Hippocampal formation (tissue), 2 donors: ENCODE measurements around the gene JARID2.

ENCODE experiments used
- DNase-seq, 2 donors: peaks; one replicate each; lab custom pipeline; 2025; lab: John Stamatoyannopoulos, UW

The JARID2 gene

DNA sequence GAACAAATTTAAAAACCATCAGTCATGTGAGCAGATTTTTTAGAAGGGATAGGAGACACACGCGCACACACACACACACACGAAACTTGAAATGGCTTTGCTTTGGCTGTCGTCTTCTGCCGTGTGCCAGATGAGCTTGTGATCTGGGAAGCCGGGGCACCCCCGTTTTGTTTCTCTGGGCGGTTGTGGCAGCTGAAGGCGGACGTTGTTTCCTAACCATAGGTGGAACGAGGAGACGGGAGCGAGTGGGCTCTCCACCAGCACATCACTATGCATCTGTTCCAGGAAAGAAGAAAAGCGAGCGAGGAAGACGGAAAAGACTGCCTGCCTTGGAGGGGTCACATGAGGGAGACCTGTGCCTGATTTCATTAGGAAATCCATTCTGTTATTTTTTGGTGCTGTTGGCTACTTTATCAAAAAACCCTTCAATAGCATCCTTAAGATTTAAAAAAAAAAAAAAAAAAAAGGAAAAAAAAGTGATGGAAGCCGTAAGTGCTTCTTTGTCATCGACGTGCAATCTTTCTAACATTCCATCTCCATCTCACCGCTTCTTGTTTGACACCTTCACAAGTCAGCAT is 274.8 kb downstream of the JARID2 start:
- DNase-seq = no peak

DNA sequence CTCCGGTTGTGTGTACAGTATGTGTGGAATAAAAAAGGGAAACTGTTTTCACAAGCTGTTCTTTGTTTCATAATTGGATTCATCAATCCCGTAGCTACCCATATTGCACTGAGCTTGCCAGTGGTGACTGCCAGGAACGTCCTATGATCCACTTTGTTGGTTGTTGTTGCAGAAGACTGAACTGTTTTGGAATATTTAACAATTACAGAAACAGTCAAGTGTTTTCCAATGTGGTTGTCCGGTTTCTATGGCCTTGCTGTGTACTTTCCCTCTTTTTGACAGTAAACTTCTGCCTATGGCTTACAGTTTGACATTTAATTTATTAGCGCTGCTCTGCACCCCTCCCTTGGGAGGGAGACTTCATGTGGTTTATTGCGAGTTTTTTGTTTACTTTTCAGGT is 275.7 kb downstream of the JARID2 start:
- peak in 1 of 2 donors; percentile 54 for DNase-seq

DNA sequence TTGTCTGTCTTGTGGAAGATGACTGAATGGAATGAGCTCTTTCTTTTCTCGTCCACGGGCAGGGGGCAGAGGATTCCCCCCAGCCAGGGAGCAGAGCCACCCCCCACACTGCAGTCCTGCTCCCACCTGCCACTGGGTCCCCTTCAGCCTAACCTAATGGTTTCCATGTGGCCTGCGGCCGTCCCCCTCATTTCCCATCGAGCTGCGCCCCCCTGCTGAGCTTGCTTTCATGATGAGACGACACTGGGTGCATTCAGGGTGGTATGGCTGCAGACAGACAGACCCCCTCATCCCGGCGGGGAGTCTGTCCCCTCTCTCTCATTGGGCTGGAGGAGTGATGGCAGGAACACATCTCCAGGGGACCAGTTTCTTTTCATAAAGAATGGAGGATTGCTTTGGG is 276.2 kb downstream of the JARID2 start:
- DNase-seq = no peak

DNA sequence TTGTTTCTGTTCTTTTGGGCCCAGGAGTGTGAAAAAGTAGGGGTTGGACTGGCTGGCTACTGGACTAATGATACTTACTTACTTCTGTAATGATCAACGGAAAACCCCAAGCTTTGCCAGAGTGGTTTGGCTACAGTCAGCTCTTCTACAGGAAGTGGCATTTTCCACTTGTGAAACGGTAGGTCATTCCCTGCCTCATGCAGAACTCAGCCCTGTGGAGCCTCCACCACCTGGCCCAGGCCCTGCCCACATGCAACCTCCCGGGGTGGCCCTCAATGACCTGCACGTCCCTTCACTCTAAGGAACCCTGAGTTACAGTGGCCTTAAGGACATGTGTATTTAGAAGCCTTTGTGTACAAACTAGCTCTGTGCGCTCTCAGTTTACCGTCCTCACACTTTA is 276.6 kb downstream of the JARID2 start:
- DNase-seq = no peak

DNA sequence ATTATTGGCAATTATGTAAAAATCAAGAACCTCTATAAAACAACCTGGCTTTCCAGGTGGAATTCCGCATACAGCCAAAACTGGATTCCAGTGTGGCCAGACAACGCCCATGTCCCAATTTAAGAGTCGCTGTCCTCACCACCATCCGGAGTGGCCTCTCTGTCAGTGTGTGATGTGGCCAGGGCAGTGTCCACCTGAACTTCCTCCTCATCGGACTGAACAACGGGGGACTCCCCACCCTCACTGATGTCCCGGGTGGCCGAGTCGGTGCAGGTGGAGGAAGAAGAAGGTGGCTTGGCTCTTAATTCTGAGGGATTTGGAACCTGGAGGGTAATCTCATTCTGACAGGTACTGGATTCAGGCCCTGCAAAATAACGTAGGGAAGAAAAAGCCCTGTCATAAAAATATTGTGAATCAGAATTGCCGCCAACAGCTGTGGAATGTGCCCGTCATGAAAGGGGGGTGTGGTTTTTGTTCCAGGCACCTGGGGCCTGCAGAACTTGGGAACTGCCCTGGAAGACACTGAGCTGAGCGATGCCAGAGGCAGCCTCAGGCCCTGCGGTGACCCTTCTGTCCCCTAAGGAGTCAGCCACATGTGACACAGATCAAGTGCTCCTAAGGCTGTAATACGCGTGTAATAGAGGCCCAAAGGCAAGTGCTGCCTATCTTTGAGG is 277.1 kb downstream of the JARID2 start:
- DNase-seq = no peak

DNA sequence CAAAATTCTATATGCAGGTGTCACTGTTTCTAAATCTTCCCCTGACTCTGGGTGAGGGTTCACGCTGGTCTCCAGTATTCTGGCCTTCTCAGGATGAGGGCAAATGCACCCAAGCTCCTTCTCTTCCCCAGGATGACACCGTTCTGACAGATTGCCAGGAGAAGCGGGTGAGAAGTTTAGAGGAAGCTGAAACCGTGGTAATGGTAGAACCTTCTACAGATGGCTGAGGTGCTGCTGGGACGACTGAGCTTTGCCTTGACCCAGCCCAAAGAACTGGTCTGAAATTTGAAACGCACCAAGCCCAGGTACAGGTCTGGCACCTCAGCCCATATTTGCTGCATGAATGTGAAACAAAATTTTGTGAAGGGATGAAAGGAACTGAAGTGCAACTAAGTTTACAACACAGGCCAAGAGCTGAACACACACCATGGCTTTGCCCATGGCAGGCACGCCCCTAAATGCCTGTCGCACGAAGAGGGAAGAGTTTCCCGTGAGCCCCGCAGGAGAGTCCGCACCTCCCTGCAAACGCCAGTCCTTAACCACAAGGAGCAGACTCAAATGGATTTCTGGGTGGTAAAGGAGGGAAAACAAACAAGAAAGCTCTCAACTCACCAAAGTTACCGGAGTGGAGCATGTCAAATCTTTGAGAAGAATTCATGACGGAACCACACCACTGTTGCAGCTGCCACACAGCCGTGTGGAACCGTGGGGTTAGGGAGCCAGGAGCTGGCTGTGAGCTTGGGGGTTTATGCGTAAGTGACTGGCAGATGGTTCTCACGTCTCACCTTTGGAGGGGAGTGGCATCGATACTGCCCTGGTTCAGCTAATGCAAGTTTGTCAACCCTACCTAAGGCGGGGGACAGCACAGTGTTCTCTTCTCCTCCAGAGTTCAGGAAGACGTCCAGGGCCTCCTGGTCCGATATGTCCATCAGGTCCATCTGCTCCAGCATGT is 278.1 kb downstream of the JARID2 start:
- DNase-seq = no peak

DNA sequence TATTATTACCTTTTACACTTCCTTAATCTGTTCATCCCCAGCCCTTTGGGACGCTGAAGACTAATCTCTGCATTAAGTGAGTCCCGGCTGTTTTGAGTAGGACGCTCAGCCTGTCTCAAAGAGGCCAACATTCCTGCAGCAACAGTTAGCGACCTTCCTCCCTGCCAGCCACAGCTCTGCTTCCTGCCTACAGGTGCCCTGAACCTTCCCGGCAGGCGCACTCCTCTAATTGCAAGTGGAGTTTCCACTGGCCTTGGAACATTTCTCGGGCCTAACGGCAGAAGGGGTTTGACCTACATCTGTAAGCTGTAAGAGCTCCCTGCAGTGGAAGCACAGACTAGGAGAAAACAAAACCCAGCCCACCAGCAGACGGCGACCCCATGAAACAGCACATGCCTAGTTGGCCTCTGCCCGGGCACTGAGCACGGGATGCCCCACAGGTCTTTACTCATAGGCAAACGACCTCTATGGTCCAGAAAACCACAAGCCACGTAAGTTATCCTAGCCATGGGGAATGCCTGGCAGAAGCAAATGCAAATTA is 279.1 kb downstream of the JARID2 start:
- no peak for DNase-seq

DNA sequence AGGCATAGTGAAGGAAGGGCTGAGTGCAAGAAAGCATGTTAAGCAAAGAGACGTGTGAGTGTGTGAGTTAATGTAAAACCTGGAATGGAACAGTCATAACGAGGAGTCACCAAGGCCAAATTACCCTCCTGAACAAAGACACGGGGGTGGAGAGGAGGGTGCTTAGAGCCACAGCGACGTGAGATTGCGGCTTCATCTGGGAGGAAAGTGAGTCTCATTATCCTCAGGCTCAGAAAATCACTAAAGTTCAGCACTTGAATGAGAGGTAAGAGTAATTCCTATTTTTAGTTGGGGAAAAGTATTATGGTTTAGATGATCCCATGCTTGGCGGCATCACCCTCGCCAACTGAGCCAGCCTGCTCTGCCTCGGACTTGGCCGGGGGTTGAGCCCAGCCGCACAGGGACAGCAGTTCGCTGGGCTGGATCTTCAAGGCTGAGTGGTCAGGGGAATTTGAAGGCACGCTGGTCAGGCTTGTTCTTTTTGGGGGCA is 280.4 kb downstream of the JARID2 start:
- no peak for DNase-seq

DNA sequence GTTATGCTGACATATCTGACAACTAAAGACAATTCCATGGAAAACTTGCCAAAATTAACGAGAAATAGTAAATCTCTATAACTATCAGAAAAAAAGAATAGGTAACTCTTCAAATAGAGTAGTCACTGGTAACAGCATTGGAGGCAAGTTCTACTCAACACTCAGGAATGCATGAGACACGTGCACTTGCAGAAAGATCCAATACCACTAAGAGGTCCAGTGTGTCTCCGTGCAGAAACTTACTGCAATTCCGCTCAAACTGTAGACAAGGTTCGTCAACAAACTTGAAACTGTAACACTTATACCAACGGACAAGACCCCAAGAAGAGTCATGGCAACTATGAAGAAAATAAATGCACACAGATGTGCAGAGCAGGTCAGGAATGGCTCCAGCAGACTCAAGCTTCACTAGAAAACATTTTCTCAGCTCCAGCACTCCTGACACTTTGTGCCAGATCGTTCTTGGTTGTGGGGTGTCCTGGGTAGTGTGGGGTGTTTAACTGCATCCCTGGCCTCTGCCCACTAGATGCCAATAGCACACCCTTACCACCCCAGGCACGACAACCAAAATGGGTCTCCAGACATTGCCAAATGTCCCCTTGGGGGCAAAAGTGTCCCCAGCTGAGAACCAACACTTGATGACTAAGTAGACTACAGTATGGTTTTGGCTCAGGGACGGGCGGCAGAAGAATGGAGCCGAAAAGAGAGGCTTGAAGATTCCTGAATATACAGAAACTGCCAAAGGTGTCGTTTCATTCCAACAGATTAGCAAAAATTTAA is 282.2 kb downstream of the JARID2 start:
- DNase-seq = no peak

DNA sequence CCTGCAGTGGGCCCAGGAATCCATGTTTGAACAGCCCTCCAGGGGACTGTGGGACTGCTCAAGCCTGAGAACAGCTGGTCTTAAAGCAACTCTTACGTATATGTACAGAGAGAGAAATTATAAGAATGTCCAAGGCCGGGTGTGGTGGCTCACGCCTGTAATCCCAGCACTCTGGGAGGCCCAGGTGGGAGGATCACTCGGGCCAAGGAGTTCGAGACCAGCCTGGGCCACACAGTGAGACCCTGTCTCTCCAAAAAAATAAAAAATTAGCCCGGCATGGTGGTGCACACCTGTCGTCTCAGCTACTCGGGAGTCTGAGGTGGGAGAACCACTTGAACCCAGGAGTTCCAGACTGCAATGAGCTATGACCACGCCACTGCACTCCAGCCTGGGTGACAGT is 283.0 kb downstream of the JARID2 start:
- DNase-seq = no peak

DNA sequence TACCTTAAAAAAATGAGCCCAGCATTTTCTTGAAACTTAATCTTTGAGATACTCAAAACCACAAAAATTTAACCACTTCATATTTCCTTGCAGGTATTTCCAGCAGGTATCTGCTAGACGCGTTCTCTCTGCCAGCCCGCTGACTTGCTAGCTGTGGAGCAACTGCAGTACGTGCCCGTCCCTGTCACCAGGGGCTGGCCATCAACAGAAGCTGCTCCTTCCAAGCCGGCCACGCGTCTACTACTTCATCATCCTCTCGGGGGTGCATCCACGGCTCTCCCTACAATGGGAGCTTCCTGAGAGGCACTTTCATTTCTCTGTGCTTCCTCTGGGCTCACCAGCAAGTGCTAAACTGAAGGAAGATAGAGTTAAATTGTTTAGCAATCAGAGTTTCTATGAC is 284.5 kb downstream of the JARID2 start:
- no peak for DNase-seq

DNA sequence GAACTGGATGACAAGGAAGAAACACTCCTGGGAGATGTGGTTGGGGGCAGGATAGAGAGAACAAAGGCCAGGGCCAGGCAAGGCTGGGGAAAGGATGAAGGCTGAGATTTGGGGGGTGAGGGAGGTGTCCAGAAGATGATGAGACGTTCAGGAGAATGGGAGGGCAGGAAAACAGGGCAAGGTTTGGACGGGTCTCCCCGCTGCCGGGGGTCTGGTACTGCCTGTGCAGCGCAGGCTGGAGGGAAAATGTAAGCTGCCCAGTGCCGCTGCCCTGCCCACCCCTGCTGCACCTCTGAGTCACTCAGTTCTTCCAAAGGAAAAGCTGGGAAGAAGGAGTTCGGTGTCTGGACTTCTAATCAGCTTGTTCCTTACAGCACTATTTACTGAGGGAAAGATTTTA is 286.1 kb downstream of the JARID2 start:
- DNase-seq = no peak

DNA sequence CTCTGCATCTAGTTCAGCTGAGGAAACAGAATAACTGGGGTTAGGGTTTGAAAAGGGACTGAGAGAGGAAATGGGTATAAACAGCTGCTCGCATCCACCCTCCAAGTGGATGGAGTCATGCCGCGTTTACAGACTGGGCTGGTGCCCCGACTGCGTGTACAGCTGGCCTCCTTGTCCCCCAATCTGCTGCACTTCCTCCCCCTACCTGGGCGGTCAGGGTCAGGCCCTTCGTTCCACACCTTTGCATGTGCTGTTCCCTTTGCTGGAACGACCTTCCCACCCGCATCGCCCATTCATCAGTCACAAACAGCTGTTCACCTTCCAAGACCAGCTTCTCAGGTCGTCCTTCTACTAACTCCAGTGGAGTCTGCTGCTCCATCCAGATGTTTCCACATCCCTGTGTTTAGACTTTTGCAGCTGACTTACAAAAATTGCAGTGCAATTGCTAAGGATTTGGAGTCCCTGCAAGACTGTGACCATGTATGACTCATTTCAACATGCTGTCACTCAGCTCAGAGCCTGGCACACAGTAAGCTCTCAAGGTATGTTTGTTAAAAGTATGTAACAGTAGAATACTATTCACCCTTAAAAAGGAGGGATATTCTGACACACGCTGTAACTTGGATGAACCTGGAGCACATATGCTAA is 287.6 kb downstream of the JARID2 start:
- no peak for DNase-seq

DNA sequence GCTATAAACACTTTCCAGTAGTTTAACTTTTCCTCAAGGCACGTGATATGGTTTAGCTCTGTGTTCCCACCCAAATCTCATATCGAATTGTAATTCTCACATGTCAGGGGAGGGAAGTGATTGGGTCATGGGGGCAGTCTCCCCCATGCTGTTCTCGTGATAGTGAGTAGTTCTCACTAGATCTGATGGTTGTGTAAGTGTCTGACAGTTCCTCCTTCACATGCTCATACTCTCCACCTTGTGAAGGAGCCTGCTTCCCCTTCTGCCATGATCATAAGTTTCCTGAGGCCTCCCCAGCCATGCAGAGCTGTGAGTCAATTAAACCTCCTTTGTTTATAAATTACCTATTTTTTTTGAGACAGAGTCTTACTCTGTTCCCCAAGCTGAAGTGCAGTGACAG is 289.1 kb downstream of the JARID2 start:
- DNase-seq = no peak

DNA sequence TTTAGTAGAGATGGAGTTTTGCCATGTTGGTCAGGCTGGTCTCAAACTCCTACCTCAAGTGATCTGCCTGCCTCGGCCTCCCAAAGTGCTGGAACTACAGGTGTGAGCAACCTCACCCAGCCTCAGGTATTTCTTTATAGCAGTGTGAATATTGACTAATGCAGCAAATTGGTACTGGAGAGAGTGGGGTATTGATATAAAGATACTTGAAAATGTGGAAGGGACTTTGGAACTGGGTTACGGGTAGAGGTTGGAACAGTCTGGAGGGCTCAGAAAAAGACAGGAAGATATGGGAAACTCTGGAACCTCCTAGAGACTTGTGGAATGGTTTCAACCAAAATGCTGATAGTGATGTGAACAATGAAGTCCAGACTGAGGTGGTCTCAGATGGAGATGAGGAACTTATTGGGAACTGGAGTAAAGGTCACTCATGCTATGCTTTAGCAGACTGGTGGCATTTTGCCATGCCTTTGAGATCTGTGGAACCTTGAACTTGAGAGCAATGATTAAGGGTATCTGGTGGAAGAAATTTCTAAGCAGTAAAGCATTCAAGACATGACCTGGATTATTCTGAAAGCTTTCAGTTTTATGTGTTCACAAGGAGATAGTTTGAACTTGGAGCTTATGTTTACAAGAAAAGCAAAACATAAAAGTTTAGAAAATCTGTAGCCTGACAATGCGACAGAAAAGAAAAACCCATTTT is 289.8 kb downstream of the JARID2 start:
- DNase-seq = no peak

DNA sequence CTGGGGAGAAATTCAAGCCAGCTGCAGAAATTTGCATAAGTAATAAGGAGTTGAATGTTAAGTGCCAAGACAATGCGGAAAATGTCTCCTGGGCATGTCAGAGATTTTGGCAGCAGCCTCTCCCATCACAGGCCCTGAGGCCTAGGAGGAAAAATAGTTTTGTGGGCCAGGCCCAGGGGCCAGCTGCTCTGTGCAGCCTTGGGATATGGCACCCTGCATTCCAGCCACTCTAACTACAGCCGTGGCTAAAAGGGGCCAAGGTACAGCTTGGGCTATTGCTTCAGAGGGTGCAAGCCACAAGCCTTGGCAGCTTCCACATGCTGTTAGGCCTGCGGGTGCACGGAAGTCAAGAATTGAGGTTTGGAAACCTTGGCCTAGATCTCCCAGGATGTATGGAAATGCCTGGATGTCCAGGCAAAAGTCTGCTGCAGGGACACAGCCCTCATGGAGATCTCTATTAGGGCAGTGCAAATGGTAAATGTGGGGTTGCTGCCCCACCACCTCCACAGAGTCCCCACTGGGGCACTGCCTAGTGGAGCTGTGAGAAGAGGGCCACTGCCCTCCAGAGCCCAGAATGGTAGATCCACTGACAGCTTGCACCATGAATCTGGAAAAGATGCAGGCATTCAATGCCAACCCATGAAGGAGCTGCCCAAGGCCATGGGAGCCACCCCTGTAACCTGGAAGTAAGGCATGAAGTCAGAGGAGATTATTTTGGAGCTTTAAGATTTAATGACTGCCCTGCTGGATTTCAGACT is 290.5 kb downstream of the JARID2 start:
- DNase-seq = no peak

DNA sequence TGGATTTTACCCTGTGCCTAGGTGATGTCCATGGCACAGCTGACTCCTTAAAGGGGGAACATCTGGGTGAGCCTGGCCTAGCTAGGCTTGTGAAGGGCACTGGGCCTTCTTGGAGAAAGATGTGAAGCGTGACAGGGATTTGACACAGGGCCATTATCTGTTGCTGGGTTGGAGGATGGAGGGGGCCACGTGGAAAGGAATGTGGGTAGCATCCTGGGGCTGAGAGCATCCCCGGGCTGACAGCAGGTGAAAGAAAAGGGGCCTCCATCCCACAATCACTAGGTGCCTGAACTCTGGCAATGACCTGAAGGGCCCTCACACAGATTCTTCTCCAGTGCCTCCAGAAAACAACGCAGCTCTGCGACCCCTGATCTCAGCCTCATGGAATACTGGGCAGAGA is 292.2 kb downstream of the JARID2 start:
- DNase-seq = no peak

DNA sequence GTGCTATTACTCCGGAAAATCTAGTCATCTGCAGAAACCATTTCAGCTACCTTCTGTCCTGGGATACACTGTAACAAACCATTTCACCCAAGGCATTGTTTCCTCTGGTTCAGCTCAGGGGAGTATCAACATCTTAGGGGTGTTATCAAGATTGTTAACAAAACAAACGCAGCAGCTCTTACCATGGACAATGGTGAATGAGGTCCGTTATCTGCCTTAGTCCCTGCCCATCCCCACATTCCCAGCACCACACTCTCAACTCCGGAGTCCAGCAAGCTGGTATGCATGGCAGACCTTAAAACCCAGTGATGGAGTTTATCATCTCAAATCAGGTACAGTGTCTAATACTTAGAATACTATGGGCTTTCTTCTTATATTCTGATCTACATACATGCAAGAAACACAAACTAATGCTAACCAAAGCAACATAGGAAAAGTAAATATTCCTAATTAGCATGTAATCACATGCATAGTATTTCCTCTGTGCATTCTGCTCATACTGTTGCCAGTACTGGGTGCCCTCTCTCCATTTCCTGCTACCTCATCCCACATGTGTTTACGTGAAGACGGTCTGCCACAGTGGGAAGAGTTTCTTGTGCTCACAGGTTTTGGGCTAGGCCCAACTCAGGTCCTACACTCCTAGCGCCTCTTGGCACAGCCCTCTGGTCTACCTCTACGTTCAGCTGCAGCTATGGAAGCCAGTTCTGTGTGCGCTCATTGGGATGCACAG is 293.1 kb downstream of the JARID2 start:
- DNase-seq = no peak

DNA sequence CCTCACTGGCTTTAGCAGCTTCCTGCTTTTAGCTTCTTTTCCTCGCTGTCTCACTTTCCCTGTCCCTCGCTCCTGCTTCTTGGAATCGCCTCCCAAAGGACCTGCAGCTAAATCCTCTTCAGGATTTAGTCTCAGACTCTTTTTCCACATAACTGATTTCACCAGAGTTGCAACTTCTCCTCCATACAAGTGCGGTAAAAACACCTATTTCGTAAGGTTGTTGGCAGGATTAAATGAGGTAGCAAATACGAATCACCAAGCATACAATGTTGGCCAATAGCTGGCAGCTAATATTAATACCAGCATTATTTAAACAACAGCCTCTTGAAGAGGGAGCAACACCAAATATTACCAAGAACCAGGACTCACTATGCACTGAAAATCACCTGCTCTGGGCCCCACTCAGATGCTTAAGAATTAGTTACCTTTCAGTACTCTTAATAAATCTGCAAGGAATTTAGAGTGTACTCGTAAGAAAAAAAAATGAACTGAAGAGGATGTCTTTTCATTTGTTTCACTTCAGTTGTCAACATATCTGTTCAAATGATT is 293.9 kb downstream of the JARID2 start:
- no peak for DNase-seq
